Testis (tissue), 3 donors: Measurements from ENCODE around the gene SMAD1. TPM values are rescaled to one million over a fixed set of nuclear protein-coding genes. Genes with fewer than 3 reads are reported as not detected.

Experiments used
- DNase-seq: peaks from one replicate; pipeline ENCODE4 v3.0.0-alpha.2; 2019
- H3K27ac ChIP-seq, 2 donors: fragments of 200-600 bp; sonication (generic); one replicate each; pipeline ENCODE4 v1.5.1; 2019
- H3K27me3 ChIP-seq: fragments of 200-600 bp; sonication (generic); one replicate; pipeline ENCODE4 v1.5.1; 2019
- H3K36me3 ChIP-seq: fragments of 200-600 bp; sonication (generic); one replicate; pipeline ENCODE4 v1.5.1; 2017; ENCODE audit warnings: low read depth; ENCODE audit errors: missing control alignments
- H3K4me1 ChIP-seq: fragments of 200-600 bp; sonication (generic); one replicate; pipeline ENCODE4 v1.5.1; 2019
- H3K4me3 ChIP-seq, 2 donors: fragments of 200-600 bp; sonication (generic); one replicate each; pipeline ENCODE4 v1.5.1; 2017 to 2019
- H3K9me3 ChIP-seq: fragments of 200-600 bp; sonication (generic); one replicate; pipeline ENCODE4 v1.5.1; 2017
- CTCF ChIP-seq, 3 experiments: fragments of 450-650 bp in 2 of 3; fragments of 200-600 bp in 1 of 3; sonication (generic) in 1 of 3; IDR thresholded peaks; one replicate each; pipeline ENCODE4 v1.5.1; 2016 to 2019; ENCODE audit warnings: antibody characterized with exemption in 3 of 3, mild to moderate bottlenecking in 2 of 3, moderate library complexity in 1 of 3
- POLR2A ChIP-seq: fragments of 450-650 bp; IDR thresholded peaks from one replicate; pipeline ENCODE4 v1.6.1; 2017; ENCODE audit warnings: antibody characterized with exemption, mild to moderate bottlenecking, moderate library complexity
- WGBS, 2 donors: methylation state at CpG; one replicate each; pipeline ENCODE4 v1.1.5; 2018; 5-methylcytosine and 5-hydroxymethylcytosine counted together
- intact Hi-C: fragments of 100-400 bp; cut with DNase I; formaldehyde crosslinking; loops from one replicate; pipeline ENCODE4 v1.15.1; 2023; ENCODE audit warnings: low total_unique reads
- polyA plus RNA-seq: library from polyadenylated mRNA; stranded (reverse); fragments of 350-450 nt; fragmentation: Illumina TruSeq; extraction: RNeasy Lipid Tissue Mini Kit (QIAGEN cat#74804); gene quantifications from one replicate; pipeline ENCODE4 v1.2.3, GENCODE V29; 2014; ENCODE audit warnings: low read depth, low replicate concordance; ENCODE audit not compliant: insufficient read depth
- total RNA-seq, 2 donors: library from RNA; depleted of rRNA; stranded (reverse); fragments of >200 nt; gene quantifications; one replicate each; pipeline ENCODE4 v1.2.3, GENCODE V29; 2016

Gene SMAD1
- total and polyA plus RNA-seq, 3 donors from 2014 or later = 29.6 to 37.6 (median 30.1) TPM

- 91 to 92% methylated on average over 9 of the region's 9 CpGs for WGBS, 2 donors
- H3K9me3 ChIP-seq = no peaks in the 10 kb centered on the region
- no peak overlapping the region for H3K27ac ChIP-seq
- no peak for DNase-seq
- intact Hi-C loops = no loop called here
- H3K27me3 ChIP-seq = no peaks in the 10 kb centered on the region
- no peaks in the 10 kb centered on the region for H3K36me3 ChIP-seq
- no peak overlapping the region for H3K4me3 ChIP-seq
- TF ChIP-seq CTCF (IDR thresholded peaks at IDR 0.05) = no peak
- TF ChIP-seq POLR2A = no peak
- H3K4me1 ChIP-seq = no peaks in the 10 kb centered on the region
These were observed 15.8 kb downstream of the SMAD1 start for GRCh38 chr4:145497199-145498149.

DNA sequence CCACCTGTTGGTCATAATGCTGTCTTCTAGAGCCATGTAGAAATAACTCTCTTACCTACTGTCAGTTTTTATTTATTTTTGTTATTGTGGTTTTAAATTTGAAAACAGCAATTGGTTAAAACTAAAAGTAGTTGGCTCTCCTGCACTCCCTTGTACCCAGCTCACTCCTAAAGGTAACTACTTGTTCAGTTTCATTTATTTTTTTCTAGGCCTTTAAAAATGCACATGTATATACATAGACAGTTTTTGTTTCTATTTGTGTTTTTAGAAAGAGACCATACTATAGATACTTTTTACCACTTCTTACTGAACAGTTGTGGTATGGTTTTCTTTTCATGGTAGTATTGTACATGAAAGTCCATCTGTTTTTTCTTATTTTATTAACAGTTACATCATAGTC lies 16.8 kb downstream of the SMAD1 start:
- no peak for DNase-seq
- Histone ChIP-seq H3K9me3 (no peaks in the 10 kb centered on the region), H3K27ac (no peak overlapping the region), H3K27me3 (no peaks in the 10 kb centered on the region), H3K36me3 (no peaks in the 10 kb centered on the region), H3K4me3 (no peak overlapping the region), H3K4me1 (no peaks in the 10 kb centered on the region)
- intact Hi-C loops = no loop called here
- no peak for TF ChIP-seq CTCF (IDR thresholded peaks at IDR 0.05)
- TF ChIP-seq POLR2A = no peak

- TF ChIP-seq CTCF (IDR thresholded peaks at IDR 0.05) (no peak), POLR2A (no peak)
- Histone ChIP-seq H3K4me3 (no peak overlapping the region), H3K27me3 (no peaks in the 10 kb centered on the region), H3K4me1 (no peaks in the 10 kb centered on the region), H3K27ac (no peak overlapping the region), H3K9me3 (no peaks in the 10 kb centered on the region), H3K36me3 (no peaks in the 10 kb centered on the region)
- intact Hi-C loops = no loop called here
- 74 to 75% methylated on average over 3 of the region's 3 CpGs for WGBS, 2 donors
- DNase-seq = no peak
These were observed 19.5 kb downstream of the SMAD1 start for GRCh38 chr4:145501051-145501660.

DNA sequence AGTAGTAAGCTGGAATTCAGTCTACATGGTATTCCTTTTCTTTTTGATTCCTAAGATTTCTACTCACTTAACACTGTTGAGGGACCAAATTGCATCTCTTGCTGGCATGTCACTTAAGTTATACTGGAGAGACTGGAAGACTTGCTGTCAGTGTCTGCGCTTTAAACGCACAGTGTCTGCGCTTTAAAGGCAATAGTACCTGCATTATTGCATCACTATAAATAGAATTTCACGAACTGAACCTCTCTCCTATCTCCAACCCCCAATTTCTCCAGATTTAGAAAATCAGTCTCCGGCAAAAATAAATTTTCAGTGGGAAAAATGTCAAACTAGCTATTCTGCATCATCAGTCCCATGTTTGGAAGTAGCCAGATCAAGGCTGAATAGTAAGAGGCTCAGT lies 21.2 kb downstream of the SMAD1 start:
- Histone ChIP-seq H3K36me3 (no peaks in the 10 kb centered on the region), H3K4me3 (no peak overlapping the region), H3K9me3 (no peaks in the 10 kb centered on the region), H3K27ac (no peak overlapping the region), H3K4me1 (no peaks in the 10 kb centered on the region), H3K27me3 (no peaks in the 10 kb centered on the region)
- intact Hi-C loops = no loop called here
- 89 to 91% methylated on average over 5 of the region's 5 CpGs for WGBS, 2 donors
- TF ChIP-seq POLR2A (no peak), CTCF (IDR thresholded peaks at IDR 0.05) (no peak)
- no peak for DNase-seq
